ENCODE data around the gene PTPN1. TPM values are rescaled to one million over a fixed set of nuclear protein-coding genes. Genes with fewer than 3 reads are reported as not detected.
A peak's percentile ranks its signal among the peaks of the same experiment; 100 is the strongest.

PTPN1 gene
- total RNA-seq, 2 experiments from 2014 or later: 17.1 to 25.1 TPM

GRCh38 chr20:50588034-50588736, 78.0 kb downstream of the PTPN1 start:
- DNase-seq (ENCODE audit: low spot score): peak; percentile 74
- Histone ChIP-seq H3K36me3 (ENCODE audit: insufficient read depth, low read length) (peaks cover 8% of the 10 kb centered on the region; the same call in 1 of the 2 replicates), H3K4me1 (ENCODE audit: insufficient read depth, low read length, poor library complexity, severe bottlenecking) (peaks cover 4% of the 10 kb centered on the region), H4K20me1 (ENCODE audit: insufficient read depth, low read length) (no peaks in the 10 kb centered on the region), H3K4me3 (ENCODE audit: low read depth, low read length, poor library complexity, severe bottlenecking) (no peak overlapping the region), H3K4me2 (ENCODE audit: low read length) (no peak overlapping the region), H3K27ac (ENCODE audit: low read depth, low read length, poor library complexity, severe bottlenecking) (no peak overlapping the region), H2AFZ (ENCODE audit: low read length) (no peak overlapping the region), H3K9me2 (ENCODE audit: insufficient read depth, low read length) (no peaks in the 10 kb centered on the region), H3K9me3 (ENCODE audit: low read length) (no peaks in the 10 kb centered on the region), H3K79me2 (ENCODE audit: insufficient read depth, low read depth, low read length) (no peaks in the 10 kb centered on the region)
- CTCF ChIA-PET (ENCODE audit: unreplicated experiment): interaction anchor here (0.6 kb wide), 1 partner anchor 145 kb away, joined by 3 read pairs; no protein-coding TSS in a partner anchor
- intact Hi-C loops (cut with micrococcal nuclease; ENCODE audit: unreplicated experiment): no loop called here
- no TSS peak for BruUV-seq (replicated peaks)
- TF ChIP-seq EZH2phosphoT487 (IDR thresholded peaks at IDR 0.05; ENCODE audit: borderline replicate concordance, low read depth, low read length) (no peak), CTCF (conservative IDR thresholded peaks at IDR 0.05; ENCODE audit: low read length) (peak; percentile 100)
- POLR2A ChIA-PET: interaction anchor here (0.6 kb wide), 2 partner anchors 19 to 179 kb away, joined by 4 read pairs; no protein-coding TSS in a partner anchor

- BruUV-seq (replicated peaks): no TSS peak
- intact Hi-C loops (cut with micrococcal nuclease; ENCODE audit: unreplicated experiment): no loop called here
- H3K36me3 ChIP-seq (ENCODE audit: insufficient read depth, low read length): no peaks in the 10 kb centered on the region
- POLR2A ChIA-PET: no interaction called here
- DNase-seq (ENCODE audit: low spot score): no peak
- H3K79me2 ChIP-seq (ENCODE audit: insufficient read depth, low read depth, low read length): no peaks in the 10 kb centered on the region
- no peaks in the 10 kb centered on the region for H3K9me2 ChIP-seq (ENCODE audit: insufficient read depth, low read length)
- H3K9me3 ChIP-seq (ENCODE audit: low read length): no peaks in the 10 kb centered on the region
- H3K4me3 ChIP-seq (ENCODE audit: low read depth, low read length, poor library complexity, severe bottlenecking): no peak overlapping the region
- no peak overlapping the region for H3K27ac ChIP-seq (ENCODE audit: low read depth, low read length, poor library complexity, severe bottlenecking)
- CTCF ChIA-PET (ENCODE audit: unreplicated experiment): interaction anchor here (0.6 to 1.2 kb wide), 2 partner anchors 39 to 98 kb away, joined by 4 read pairs; no protein-coding TSS in a partner anchor
- no peaks in the 10 kb centered on the region for H4K20me1 ChIP-seq (ENCODE audit: insufficient read depth, low read length)
- no peak overlapping the region for H2AFZ ChIP-seq (ENCODE audit: low read length)
- TF ChIP-seq CTCF (conservative IDR thresholded peaks at IDR 0.05; ENCODE audit: low read length): no peak
- no peak for TF ChIP-seq EZH2phosphoT487 (IDR thresholded peaks at IDR 0.05; ENCODE audit: borderline replicate concordance, low read depth, low read length)
- H3K4me2 ChIP-seq (ENCODE audit: low read length): no peak overlapping the region
- H3K4me1 ChIP-seq (ENCODE audit: insufficient read depth, low read length, poor library complexity, severe bottlenecking): peaks cover 2% of the 10 kb centered on the region
These were observed 79.6 kb downstream of the PTPN1 start for GRCh38 chr20:50589548-50590347.

- ChIA-PET POLR2A (no interaction called here), CTCF (ENCODE audit: unreplicated experiment) (no interaction called here)
- Histone ChIP-seq H2AFZ (ENCODE audit: low read length) (no peak overlapping the region), H3K4me1 (ENCODE audit: insufficient read depth, low read length, poor library complexity, severe bottlenecking) (peaks cover 8% of the 10 kb centered on the region), H3K9me3 (ENCODE audit: low read length) (no peaks in the 10 kb centered on the region), H3K4me3 (ENCODE audit: low read depth, low read length, poor library complexity, severe bottlenecking) (no peak overlapping the region), H4K20me1 (ENCODE audit: insufficient read depth, low read length) (no peaks in the 10 kb centered on the region), H3K4me2 (ENCODE audit: low read length) (no peak overlapping the region), H3K36me3 (ENCODE audit: insufficient read depth, low read length) (no peaks in the 10 kb centered on the region), H3K79me2 (ENCODE audit: insufficient read depth, low read depth, low read length) (no peaks in the 10 kb centered on the region), H3K9me2 (ENCODE audit: insufficient read depth, low read length) (no peaks in the 10 kb centered on the region), H3K27ac (ENCODE audit: low read depth, low read length, poor library complexity, severe bottlenecking) (no peak overlapping the region)
- TF ChIP-seq CTCF (conservative IDR thresholded peaks at IDR 0.05; ENCODE audit: low read length) (no peak), EZH2phosphoT487 (IDR thresholded peaks at IDR 0.05; ENCODE audit: borderline replicate concordance, low read depth, low read length) (no peak)
- no peak for DNase-seq (ENCODE audit: low spot score)
- no TSS peak for BruUV-seq (replicated peaks)
- intact Hi-C loops (cut with micrococcal nuclease; ENCODE audit: unreplicated experiment): no loop called here
These were observed 80.1 kb downstream of the PTPN1 start for GRCh38 chr20:50590348-50590664.
